Activated CD8-positive, alpha-beta memory T cell treated with anti-CD3 and anti-CD28 coated beads, Interleukin-2, amount 50 U/mL, for 24 hours (primary cell): ENCODE results near the gene MAP1LC3A.

Source experiments
- DNase-seq: peaks from one replicate; pipeline ENCODE4 v3.0.0-alpha.2; 2020; ENCODE audit errors: extremely low read depth

Gene MAP1LC3A

GRCh38 chr20:34575756-34576155 is 17.2 kb downstream of the MAP1LC3A start:
- no peak for DNase-seq

DNA sequence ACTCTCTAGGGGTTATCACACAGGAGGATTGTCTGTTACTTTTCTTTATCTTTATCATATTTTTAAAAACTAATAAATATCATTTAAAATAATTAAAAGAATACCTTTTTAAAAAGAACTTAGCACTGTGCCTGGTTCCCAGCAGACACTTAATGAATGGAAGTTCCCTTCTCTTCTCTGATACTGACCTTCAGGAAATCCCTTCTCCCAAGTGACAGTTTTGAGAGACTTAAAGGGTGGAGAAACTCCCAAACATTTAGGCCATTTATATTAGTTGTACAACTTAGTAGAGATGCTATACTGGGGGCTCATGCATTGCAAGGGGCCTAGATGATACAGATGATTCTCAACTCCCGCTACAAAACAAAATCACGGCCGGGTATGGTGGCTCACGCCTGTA is 18.5 kb downstream of the MAP1LC3A start:
- no peak for DNase-seq

GRCh38 chr20:34578025-34578424 is 19.5 kb downstream of the MAP1LC3A start:
- DNase-seq: no peak

DNA sequence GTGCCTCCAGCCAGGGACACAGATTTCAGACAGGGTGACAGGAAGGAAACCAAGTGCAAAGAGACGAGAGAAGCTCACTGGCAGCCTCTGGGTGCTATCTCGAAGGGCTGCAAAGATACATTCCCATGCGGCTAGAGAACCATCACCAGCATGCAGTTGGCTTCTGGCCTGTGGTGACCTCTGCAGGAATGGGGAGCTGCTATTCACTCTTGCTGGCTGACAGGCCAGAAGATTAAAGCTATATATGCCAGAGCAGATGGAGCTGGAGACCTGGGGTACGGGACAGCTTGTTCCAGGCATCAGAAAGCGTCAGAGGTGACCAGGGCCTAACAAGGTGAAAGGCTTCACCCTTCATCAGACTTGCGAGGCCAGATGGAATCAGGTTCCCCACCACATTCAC is 20.0 kb downstream of the MAP1LC3A start:
- no peak for DNase-seq

GRCh38 chr20:34579191-34579978 is 20.9 kb downstream of the MAP1LC3A start:
- DNase-seq: no peak

- DNase-seq: no peak
Observed at GRCh38 chr20:34579979-34580940, 21.7 kb downstream of the MAP1LC3A start.

GRCh38 chr20:34581341-34582184 is 23.0 kb downstream of the MAP1LC3A start:
- no peak for DNase-seq

- no peak for DNase-seq
Observed at GRCh38 chr20:34582221-34582620, 23.7 kb downstream of the MAP1LC3A start.

- DNase-seq: no peak
Observed at GRCh38 chr20:34582911-34583310, 24.4 kb downstream of the MAP1LC3A start.

DNA sequence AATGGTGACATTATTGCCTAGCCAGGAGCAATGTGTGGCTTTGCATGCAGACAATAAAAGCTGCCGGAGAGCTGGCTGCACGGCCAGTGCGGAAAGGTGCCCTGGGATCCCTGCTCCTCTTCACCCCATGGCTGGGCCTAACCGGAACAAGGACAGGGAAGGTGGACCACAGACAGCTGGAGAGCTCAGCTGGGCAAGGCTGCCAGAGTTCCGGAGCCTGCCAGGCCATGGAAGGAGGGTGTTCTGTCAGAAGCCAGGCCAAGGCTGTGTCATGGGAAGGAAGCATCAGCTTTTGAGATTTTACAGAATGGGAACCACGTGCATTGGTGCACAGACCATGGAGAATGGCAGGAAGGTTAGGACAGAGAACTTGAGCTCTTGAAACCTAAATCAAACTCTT is 25.0 kb downstream of the MAP1LC3A start:
- no peak for DNase-seq

DNA sequence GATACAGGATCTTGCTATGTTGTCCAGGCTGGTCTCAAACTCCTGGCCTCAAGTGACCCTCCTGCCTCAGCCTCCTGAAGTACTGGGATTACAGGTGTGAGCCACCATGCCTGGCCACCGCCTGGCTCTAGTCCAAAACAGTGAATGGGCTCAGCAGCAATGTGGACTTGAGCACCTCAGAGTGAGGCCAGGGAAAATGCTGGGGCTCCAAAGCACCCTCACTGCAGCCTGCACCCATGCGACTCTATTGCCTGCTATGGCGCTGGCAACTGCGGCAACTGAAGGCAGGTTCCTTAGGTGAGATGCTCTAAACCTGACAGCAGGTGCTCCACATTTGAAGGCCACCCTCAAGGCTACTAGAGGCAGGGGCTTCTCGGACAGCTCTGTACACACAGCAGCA is 26.5 kb downstream of the MAP1LC3A start:
- DNase-seq: no peak

GRCh38 chr20:34586488-34587163 is 28.1 kb downstream of the MAP1LC3A start:
- DNase-seq: no peak

- DNase-seq: no peak
Observed at GRCh38 chr20:34595377-34596184, 37.1 kb downstream of the MAP1LC3A start.

- no peak for DNase-seq
Observed at GRCh38 chr20:34600892-34601653, 42.6 kb downstream of the MAP1LC3A start.

- DNase-seq: no peak
Observed at GRCh38 chr20:34604980-34605788, 46.7 kb downstream of the MAP1LC3A start.

- DNase-seq: no peak
Observed at GRCh38 chr20:34607066-34607465, 48.5 kb downstream of the MAP1LC3A start.
